Neutrophil (primary cell): Measurements from ENCODE around the gene TMEM272.

Experiments
- H3K27ac ChIP-seq: fragments of 200-600 bp; sonication (generic); 2 replicates; pipeline ENCODE4 v1.5.1; 2016; ENCODE audit warnings: mild to moderate bottlenecking, moderate library complexity
- H3K27me3 ChIP-seq: fragments of 200-600 bp; sonication (generic); 2 replicates; pipeline ENCODE4 v1.6.0; 2016; ENCODE audit warnings: mild to moderate bottlenecking
- H3K36me3 ChIP-seq: fragments of 200-600 bp; sonication (generic); 2 replicates; pipeline ENCODE4 v1.5.1; 2017
- H3K4me1 ChIP-seq, 2 experiments: fragments of 200-600 bp in 1 of 2; sonication (generic) in 1 of 2; 1 replicate in 1 of 2; 2 replicates in 1 of 2; pipeline versions ENCODE4 v1.5.1 to v1.6.1; 2013 to 2016; ENCODE audit warnings: low read depth in 1 of 2, low read length in 1 of 2, mild to moderate bottlenecking in 1 of 2, moderate library complexity in 1 of 2; ENCODE audit not compliant: control insufficient read depth in 1 of 2, insufficient read depth in 1 of 2
- H3K4me3 ChIP-seq, 2 experiments: fragments of 200-600 bp in 1 of 2; sonication (generic) in 1 of 2; 1 replicate in 1 of 2; 2 replicates in 1 of 2; pipeline ENCODE4 v1.5.1; 2013 to 2016; ENCODE audit warnings: low read depth in 1 of 2, low read length in 1 of 2, mild to moderate bottlenecking in 1 of 2, moderate library complexity in 1 of 2
- H3K9me3 ChIP-seq: fragments of 200-600 bp; sonication (generic); 2 replicates; pipeline ENCODE4 v1.5.1; 2016
- TF ChIP-seq, protein P1 (sequence below): fragments of 200-600 bp; sonication (generic); IDR thresholded peaks from 2 replicates; pipeline ENCODE4 v1.5.1; 2016; ENCODE audit warnings: antibody characterized with exemption

Gene TMEM272

DNA sequence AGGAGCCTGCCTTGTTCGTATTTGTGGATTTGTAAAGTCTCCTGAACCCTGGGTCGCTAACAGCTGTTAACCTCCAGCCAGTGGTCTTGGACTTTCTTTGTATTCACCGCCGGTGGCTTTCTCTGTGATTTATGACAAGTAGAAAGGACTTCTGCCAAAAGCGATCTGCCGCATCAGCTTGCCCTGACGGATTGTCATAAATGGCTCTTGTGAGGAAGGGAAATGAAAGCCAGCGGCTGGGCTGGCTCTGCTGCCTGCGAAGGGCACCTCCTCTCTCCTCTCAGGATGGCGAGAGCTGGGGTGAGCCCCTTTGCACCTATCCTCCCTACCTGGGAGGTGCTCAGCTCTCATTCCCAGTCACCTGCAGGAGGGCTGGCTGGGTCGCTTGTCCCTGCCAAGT is 66.6 kb downstream of the TMEM272 start:
- TF ChIP-seq, protein P1, sequence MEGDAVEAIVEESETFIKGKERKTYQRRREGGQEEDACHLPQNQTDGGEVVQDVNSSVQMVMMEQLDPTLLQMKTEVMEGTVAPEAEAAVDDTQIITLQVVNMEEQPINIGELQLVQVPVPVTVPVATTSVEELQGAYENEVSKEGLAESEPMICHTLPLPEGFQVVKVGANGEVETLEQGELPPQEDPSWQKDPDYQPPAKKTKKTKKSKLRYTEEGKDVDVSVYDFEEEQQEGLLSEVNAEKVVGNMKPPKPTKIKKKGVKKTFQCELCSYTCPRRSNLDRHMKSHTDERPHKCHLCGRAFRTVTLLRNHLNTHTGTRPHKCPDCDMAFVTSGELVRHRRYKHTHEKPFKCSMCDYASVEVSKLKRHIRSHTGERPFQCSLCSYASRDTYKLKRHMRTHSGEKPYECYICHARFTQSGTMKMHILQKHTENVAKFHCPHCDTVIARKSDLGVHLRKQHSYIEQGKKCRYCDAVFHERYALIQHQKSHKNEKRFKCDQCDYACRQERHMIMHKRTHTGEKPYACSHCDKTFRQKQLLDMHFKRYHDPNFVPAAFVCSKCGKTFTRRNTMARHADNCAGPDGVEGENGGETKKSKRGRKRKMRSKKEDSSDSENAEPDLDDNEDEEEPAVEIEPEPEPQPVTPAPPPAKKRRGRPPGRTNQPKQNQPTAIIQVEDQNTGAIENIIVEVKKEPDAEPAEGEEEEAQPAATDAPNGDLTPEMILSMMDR, result no peak

DNA sequence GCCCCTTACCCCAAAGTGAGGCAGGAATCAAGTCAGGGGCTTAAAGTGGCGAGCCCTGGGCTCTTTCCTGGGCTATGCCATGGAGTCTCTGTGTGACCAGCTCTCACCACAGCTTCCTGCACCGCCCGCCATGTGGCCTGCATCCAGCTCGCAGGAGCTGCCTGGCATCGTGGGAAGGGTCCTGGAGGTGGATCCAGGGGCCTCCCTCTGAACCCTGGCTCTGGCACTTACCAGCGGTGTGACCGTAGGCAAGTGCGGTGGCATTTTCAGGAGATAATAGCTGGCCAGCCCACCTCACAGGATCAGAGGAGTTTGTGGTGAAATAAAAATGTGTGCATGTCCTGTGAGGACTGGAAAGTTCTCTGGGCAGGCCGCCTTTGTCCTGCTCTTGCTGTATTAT is 67.1 kb downstream of the TMEM272 start:
- no peak overlapping the region for H3K27ac ChIP-seq
- TF ChIP-seq, protein P1, result no peak
- no peaks in the 10 kb centered on the region for H3K4me1 ChIP-seq
- no peaks in the 10 kb centered on the region for H3K9me3 ChIP-seq
- H3K4me3 ChIP-seq, result no peak overlapping the region
- H3K36me3 ChIP-seq, result peaks cover 8% of the 10 kb centered on the region
- peaks cover 38% of the 10 kb centered on the region for H3K27me3 ChIP-seq

More for the DNA sequence above, 66.6 kb downstream of the TMEM272 start:
- H3K27ac ChIP-seq, result no peak overlapping the region
- no peaks in the 10 kb centered on the region for H3K9me3 ChIP-seq
- no peaks in the 10 kb centered on the region for H3K4me1 ChIP-seq
- H3K4me3 ChIP-seq, result no peak overlapping the region
- H3K36me3 ChIP-seq, result peaks cover 4% of the 10 kb centered on the region
- H3K27me3 ChIP-seq, result peaks cover 33% of the 10 kb centered on the region

DNA sequence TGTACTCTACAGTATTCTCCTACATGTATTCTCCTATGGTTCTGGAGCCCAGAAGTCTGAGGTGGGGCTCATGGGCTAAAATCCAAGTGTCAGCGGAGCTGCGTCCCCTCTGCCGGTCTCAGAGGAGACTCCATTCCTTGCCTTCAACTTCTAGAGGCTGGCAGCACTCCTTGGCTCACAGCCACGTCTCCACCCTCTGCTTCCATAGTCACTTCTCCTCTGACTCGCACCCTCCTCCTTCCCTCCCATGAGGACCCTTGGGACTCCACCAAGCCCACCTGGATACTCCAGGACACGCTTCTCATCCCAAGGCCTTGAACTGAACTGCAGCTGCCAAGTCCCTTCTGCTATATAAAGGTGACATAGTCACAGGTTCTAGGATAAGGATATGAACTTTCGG is 68.8 kb downstream of the TMEM272 start:
- Histone ChIP-seq H3K4me3 (no peak overlapping the region), H3K4me1 (no peaks in the 10 kb centered on the region), H3K27ac (no peak overlapping the region), H3K36me3 (peaks cover 21% of the 10 kb centered on the region), H3K9me3 (no peaks in the 10 kb centered on the region), H3K27me3 (peaks cover 43% of the 10 kb centered on the region)
- TF ChIP-seq, protein P1, result no peak

DNA sequence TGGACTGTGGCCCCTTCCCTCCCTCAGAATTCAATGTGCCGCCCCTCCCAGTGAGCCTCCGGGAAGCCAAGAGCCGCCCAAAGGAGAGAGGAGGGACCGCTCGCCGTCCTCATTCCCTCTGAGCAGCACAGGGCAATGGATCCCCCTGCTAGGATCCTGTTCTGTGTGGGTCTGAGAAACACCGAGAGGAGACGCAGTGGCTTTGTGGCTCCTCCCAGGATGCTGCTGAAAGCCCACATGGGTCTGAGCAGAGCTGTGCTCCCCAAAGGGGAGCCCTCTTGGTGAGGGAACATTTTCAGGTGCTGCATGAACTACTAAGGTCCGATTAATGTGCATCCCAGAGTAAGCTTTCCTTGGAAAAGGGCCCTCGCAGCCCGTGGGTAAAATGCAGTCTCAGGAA is 71.5 kb downstream of the TMEM272 start:
- Histone ChIP-seq H3K27me3 (peaks cover 38% of the 10 kb centered on the region), H3K9me3 (no peaks in the 10 kb centered on the region), H3K36me3 (peaks cover 39% of the 10 kb centered on the region), H3K4me3 (no peak overlapping the region), H3K27ac (no peak overlapping the region), H3K4me1 (no peaks in the 10 kb centered on the region)
- TF ChIP-seq, protein P1, result no peak

DNA sequence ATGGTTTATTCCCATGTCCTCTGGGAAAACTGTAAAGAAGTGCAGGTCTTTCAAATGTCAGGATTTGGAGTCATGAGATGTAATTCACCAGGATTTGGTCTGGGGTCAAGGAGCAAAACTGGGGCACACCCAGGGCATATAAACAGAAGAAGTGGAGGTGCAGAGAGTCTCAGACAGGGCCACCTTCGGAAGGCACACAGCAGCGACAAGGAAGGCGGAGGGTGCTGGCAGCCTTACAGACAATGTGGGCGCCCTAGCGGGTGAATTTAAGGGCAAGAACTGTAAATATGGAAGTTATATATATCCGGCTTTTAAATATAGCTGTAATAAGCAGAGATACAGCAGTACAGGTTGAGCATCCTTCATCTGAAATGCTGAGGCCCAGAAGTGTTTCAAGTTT is 72.2 kb downstream of the TMEM272 start:
- H3K4me3 ChIP-seq, result no peak overlapping the region
- H3K27me3 ChIP-seq, result peaks cover 30% of the 10 kb centered on the region
- TF ChIP-seq, protein P1, result no peak
- no peaks in the 10 kb centered on the region for H3K4me1 ChIP-seq
- H3K27ac ChIP-seq, result no peak overlapping the region
- peaks cover 47% of the 10 kb centered on the region for H3K36me3 ChIP-seq
- H3K9me3 ChIP-seq, result no peaks in the 10 kb centered on the region

DNA sequence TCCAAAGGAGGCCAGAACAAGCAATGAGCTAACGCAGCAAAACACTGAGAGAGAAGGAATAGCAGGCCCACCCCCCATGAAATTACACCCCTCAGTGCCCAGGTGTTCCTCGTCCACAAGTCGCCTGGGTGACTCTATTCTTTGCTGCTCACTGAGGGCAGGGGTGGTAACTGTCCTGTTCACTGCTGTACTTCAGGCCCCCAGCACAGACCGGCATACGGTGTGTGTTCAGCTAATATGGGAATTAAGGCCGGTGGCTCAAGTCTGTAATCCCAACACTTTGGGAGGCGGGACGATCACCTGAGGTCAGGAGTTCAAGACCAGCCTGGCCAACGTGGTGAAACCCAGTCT is 72.9 kb downstream of the TMEM272 start:
- peaks cover 54% of the 10 kb centered on the region for H3K36me3 ChIP-seq
- TF ChIP-seq, protein P1, result no peak

More for the DNA sequence above, 72.9 kb downstream of the TMEM272 start:
- Histone ChIP-seq H3K4me1 (no peaks in the 10 kb centered on the region), H3K9me3 (no peaks in the 10 kb centered on the region), H3K27me3 (peaks cover 23% of the 10 kb centered on the region), H3K27ac (no peak overlapping the region), H3K4me3 (no peak overlapping the region)
